Activated CD8-positive, alpha-beta memory T cell treated with anti-CD3 and anti-CD28 coated beads, Interleukin-2, amount 50 U/mL, for 4 hours (primary cell): ENCODE measurements around the gene SDK2.
"Not testable (repeated sequence)": the region's sequence is repeated elsewhere in the genome, so short reads cannot be mapped to it uniquely, and the experiment has no call there.

Experiments
- DNase-seq: peaks from one replicate; pipeline ENCODE4 v3.0.0-alpha.2; 2020

SDK2 gene

DNA sequence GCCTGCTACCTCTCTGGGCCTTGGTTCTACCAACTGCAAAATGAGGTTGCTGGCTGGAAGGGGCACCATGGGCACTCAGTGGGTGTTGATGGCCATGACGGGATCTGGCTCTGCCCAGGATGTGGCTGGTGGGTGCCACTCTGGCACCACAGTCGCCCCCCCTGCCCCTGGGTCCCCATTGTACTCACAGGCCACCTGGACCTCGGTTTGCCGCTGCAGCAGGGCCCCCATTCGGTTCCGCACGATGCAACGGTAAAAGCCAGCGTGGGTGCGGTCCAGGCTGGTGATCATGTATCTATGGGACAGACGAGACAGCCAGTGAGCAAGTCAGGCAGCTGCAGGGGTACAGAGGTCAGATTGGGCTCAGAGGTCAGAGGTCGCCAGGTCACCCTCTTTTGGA is 172.3 kb downstream of the SDK2 start:
- DNase-seq: no peak

DNA sequence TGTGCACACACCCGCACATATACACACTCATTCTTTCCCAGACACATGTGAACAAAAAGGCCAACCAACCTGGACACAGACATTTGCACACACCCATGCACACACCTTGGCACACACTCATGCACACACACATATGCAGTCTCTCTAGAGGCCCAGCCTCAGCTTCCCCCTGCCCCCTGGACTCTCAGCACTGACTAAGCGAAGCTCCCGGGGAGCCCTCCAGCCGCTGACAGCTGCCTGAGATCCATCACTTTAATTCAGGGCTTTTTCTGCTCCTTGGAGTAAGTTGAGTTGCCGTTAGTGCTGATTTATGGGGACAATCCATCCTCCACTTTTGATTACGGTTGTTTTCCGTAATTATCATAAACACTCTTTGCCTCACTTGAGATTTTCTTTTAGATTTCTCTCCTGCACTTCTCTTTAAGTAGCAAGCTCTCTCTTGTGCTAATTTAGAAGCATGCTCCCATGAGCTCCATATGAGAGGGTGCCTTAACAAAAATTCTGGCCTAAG is 173.9 kb downstream of the SDK2 start:
- no peak for DNase-seq

GRCh38 chr17:73469311-73469710 is 174.9 kb downstream of the SDK2 start:
- DNase-seq: no peak

GRCh38 chr17:73468221-73468620 is 176.0 kb downstream of the SDK2 start:
- DNase-seq: no peak

DNA sequence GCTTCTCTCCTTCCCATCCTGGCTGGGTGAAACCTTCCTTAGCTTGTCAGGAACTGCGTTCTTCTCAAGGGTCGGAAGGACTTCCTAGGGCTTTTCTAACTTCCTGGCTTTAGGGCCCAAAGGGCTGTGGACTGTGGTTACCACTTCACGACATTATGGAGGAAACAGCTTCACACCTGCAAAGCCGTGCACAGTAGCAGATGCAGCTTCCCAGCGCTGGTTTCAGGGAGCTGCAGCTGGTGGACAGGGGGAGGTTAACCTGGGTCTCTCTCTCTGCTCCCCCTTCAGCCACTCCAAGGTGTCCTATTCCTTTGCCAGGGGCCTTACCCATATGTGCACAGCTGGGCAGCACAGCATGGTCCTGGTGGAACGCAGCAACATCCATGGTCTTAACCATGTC is 176.6 kb downstream of the SDK2 start:
- DNase-seq: no peak

GRCh38 chr17:73466704-73467433 is 177.4 kb downstream of the SDK2 start:
- DNase-seq: no peak

GRCh38 chr17:73465953-73466230 is 178.4 kb downstream of the SDK2 start:
- DNase-seq: no peak

DNA sequence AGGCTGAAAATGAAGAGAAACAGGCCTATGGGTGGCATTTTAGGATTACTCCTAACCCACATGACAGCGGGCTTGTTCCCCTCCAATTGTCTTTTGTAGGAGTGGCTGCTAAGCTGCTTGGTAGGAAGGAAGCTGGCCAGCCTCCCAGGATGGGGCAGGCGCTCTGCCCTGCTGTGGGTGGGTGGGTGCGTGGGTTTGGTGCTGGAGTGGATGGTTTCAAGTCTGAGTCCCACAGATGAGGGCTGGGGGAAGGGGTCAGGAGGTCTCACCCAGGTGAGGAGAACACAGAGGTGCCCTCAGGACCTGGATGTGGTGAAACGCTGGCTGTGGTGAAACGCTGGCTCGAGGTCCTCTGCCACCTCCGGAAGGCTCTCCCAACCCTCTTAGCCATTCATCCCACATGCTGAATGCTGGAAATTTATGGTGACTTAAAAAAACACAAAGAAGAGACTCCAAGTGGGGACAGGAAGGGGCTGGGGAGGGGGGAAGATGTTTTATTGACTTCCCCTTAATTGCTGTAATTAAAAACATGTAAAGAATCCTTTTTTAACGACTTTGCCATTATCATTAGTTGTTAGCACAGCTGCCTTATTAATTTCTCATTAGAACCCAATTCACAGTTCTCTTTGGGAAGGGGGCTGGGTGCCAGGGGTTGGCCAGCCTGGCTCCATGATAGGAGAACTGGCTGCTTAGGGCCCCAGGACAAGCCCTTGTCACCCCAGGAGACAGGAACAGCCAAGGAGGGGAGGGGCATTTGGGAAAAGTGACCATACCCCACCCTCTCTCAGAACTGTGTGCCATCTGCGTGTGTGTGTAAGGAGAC is 178.9 kb downstream of the SDK2 start:
- no peak for DNase-seq

GRCh38 chr17:73464447-73464846 is 179.8 kb downstream of the SDK2 start:
- no peak for DNase-seq

GRCh38 chr17:73463821-73464220 is 180.4 kb downstream of the SDK2 start:
- no peak for DNase-seq

- DNase-seq: no peak
These were observed 181.4 kb downstream of the SDK2 start for GRCh38 chr17:73462823-73463222.

GRCh38 chr17:73459980-73460379 is 184.3 kb downstream of the SDK2 start:
- no peak for DNase-seq

GRCh38 chr17:73455767-73456166 is 188.5 kb downstream of the SDK2 start:
- DNase-seq: no peak

- no peak for DNase-seq
These were observed 189.1 kb downstream of the SDK2 start for GRCh38 chr17:73455050-73455687.

DNA sequence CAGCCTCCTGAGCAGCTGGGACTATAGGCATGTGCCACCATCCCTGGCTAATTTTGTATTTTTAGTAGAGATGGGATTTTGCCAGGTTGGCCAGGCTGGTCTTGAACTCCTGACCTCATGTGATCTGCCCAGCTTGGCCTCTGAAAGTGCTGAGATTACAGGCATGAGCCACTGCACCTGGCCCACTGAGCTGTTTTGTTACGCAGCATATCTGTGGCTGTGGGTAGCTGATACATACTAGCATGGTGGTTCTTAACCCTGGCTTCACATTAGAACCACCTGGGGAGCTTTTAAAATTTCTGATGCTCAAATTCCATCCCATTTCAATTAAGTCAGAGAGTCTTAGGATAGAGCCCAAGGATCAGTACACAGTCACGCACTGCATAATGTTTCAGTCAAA is 190.8 kb downstream of the SDK2 start:
- DNase-seq: not testable (repeated sequence)

DNA sequence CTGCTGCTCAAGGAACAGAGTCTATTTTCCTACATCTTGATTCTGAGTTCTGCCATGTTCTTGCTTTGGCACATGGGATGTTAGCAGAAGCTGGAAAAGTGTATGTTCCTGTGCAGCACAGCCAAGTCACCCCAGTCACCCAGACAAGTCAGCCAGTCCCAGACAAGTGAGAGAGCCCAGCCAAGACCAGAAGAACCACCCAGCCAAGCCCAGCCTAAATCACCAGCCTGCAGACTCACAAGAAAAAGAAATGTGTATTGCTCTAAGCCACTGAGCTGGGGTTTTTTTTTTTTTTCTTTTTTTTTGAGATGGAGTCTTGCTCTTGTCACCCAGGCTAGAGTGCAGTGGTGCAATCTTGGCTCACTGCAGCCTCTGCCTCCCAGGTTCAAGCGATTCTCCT is 191.2 kb downstream of the SDK2 start:
- DNase-seq: no peak

DNA sequence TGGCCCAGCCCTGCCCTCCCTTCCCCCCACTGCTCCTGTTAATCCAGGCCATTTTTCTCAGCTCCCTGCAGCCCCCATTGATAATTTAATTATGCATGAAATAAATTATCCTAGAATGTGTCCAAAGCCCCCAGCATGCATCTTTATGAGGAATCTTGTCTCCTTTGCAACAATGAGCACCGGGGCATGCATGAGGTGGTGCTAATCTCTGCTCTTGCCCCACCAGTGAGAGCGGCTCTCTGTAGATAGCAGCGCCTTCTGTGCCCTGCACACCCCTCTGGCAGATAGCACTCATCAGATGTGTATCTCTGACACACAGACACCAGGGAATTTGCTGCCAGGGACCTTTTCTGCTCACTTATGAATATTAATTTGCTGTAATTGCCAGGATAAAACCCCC is 192.2 kb downstream of the SDK2 start:
- no peak for DNase-seq

- no peak for DNase-seq
These were observed 196.9 kb downstream of the SDK2 start for GRCh38 chr17:73447319-73447718.

- no peak for DNase-seq
These were observed 197.6 kb downstream of the SDK2 start for GRCh38 chr17:73446617-73447016.

DNA sequence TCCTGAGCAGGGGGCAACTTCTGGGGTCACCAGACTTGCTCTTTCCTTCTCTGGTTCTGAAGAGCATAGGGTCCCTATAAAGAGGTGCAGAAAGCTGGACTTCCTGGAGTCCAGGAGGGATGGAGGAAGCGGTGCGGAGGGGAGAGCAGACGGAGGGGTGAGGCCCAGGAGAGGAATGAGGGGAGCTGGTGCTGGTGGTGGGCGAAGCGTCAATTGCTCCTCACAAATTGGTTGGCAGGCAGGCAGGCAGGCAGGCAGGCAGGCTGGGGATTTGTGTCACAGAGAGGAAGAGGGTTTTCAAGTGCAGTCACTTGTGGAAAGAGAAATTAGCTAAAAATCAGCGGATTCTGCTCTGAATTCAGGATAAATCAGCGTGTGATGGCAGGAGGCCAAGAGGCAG is 198.8 kb downstream of the SDK2 start:
- no peak for DNase-seq

DNA sequence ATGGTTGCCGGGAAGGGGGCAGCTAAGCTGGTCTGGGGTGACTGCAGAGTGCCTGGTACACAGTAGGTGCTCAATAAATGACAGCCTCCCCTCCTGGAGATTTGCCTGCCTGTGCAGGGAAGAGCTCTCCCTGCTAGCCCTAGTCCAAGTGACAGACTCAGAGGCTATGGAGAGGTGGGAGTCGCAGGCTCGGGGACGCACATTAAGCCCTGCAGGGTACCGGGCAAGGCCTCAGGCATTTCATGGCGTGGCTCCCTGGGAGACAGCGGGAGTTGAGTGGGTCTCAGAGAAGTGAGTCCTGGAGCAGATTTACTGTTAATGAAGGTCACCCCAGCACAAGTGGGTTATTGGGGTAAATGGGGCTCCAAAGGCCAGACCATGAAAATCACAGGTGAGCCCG is 200.2 kb downstream of the SDK2 start:
- no peak for DNase-seq

GRCh38 chr17:73439597-73439996 is 204.6 kb downstream of the SDK2 start:
- no peak for DNase-seq

GRCh38 chr17:73437826-73438225 is 206.4 kb downstream of the SDK2 start:
- DNase-seq: no peak

GRCh38 chr17:73436954-73437353 is 207.3 kb downstream of the SDK2 start:
- no peak for DNase-seq
